Measurements from ENCODE around the gene RASGRP4. TPM values are rescaled to one million over a fixed set of nuclear protein-coding genes. Genes with fewer than 3 reads are reported as not detected.

The RASGRP4 gene
- total RNA-seq, 1 experiment from 2014 or later: not detected

DNA sequence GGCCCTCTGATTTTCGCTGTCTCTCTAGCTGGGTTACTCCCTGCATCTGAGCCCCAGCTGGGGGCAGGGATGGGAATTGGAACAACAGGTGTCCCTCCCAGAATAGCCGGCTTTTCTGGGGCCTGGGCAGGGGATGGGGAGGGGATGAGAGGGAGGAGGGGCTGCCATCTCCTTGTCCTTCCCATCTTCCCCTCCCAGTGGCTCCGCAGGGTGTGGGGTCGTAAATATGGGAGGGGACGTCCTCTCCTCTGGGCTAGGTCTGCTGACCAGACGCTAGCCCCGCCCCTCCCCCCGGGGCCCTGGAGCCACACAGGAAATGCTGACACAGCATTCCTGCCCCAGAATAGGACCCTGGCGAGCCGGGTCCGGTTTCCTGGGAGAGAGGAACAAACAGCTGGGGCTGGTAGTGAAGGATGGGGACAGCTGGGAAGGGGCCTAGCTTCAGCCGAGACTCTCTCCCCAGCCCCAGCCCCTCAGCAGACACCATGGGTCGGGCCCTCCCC, 8.6 kb upstream of the RASGRP4 start:
- CTCF ChIA-PET: no interaction called here
- Mint-ChIP-seq H3K27me3 (ENCODE audit: insufficient read depth, unreplicated experiment) (peaks cover 3% of the 10 kb centered on the region), H3K27ac (ENCODE audit: unreplicated experiment) (no peak overlapping the region), H3K4me1 (ENCODE audit: low read depth, unreplicated experiment) (peaks cover 7% of the 10 kb centered on the region), H3K4me3 (ENCODE audit: unreplicated experiment) (no peak overlapping the region), H3K36me3 (ENCODE audit: insufficient read depth, unreplicated experiment) (no peaks in the 10 kb centered on the region), H3K9me3 (ENCODE audit: unreplicated experiment) (no peaks in the 10 kb centered on the region)
- no peaks in the 10 kb centered on the region for H3K4me1 ChIP-seq
- no peaks in the 10 kb centered on the region for H3K27me3 ChIP-seq (replicated peaks; ENCODE audit: control insufficient read depth, insufficient read depth, low read length)
- DNase-seq: peak in 1 of 2 experiments; percentile 18
- TF ChIP-seq, protein P1, sequence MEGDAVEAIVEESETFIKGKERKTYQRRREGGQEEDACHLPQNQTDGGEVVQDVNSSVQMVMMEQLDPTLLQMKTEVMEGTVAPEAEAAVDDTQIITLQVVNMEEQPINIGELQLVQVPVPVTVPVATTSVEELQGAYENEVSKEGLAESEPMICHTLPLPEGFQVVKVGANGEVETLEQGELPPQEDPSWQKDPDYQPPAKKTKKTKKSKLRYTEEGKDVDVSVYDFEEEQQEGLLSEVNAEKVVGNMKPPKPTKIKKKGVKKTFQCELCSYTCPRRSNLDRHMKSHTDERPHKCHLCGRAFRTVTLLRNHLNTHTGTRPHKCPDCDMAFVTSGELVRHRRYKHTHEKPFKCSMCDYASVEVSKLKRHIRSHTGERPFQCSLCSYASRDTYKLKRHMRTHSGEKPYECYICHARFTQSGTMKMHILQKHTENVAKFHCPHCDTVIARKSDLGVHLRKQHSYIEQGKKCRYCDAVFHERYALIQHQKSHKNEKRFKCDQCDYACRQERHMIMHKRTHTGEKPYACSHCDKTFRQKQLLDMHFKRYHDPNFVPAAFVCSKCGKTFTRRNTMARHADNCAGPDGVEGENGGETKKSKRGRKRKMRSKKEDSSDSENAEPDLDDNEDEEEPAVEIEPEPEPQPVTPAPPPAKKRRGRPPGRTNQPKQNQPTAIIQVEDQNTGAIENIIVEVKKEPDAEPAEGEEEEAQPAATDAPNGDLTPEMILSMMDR (IDR thresholded peaks at IDR 0.05; ENCODE audit: insufficient read depth in 1 of 2, low read depth in 1 of 2, low read length in 1 of 2, severe bottlenecking in 1 of 2, unreplicated experiment in 1 of 2): no peak
- no TSS peak for BruUV-seq (replicated peaks)
- intact Hi-C loops (cut with micrococcal nuclease; ENCODE audit: unreplicated experiment): no loop called here
- no peaks in the 10 kb centered on the region for H3K36me3 ChIP-seq (ENCODE audit: control insufficient read depth, insufficient read depth, low read length)
- no peaks in the 10 kb centered on the region for H3K9me3 ChIP-seq
- POLR2A ChIA-PET: no interaction called here
- no peak overlapping the region for H3K4me3 ChIP-seq (ENCODE audit: low read depth, low read length)

GRCh38 chr19:38433268-38433733, 7.3 kb upstream of the RASGRP4 start, which contains the start of gene RYR1:
Gene RYR1 (plus strand): TSS chr19:38433691. CDS start chr19:38433830, 139 bp downstream.
- Mint-ChIP-seq H3K27ac (ENCODE audit: unreplicated experiment) (no peak within 1 kb of the TSS), H3K36me3 (ENCODE audit: insufficient read depth, unreplicated experiment) (no peaks in the 10 kb centered on the region), H3K9me3 (ENCODE audit: unreplicated experiment) (no peaks in the 10 kb centered on the region), H3K4me1 (ENCODE audit: low read depth, unreplicated experiment) (peaks cover 7% of the 10 kb centered on the region), H3K4me3 (ENCODE audit: unreplicated experiment) (no peak within 1 kb of the TSS), H3K27me3 (ENCODE audit: insufficient read depth, unreplicated experiment) (peaks cover 8% of the 10 kb centered on the region)
- Histone ChIP-seq H3K27me3 (replicated peaks; ENCODE audit: control insufficient read depth, insufficient read depth, low read length) (no peaks in the 10 kb centered on the region), H3K9me3 (no peaks in the 10 kb centered on the region), H3K4me3 (ENCODE audit: low read depth, low read length) (no peak within 1 kb of the TSS), H3K4me1 (no peaks in the 10 kb centered on the region), H3K36me3 (ENCODE audit: control insufficient read depth, insufficient read depth, low read length) (no peaks in the 10 kb centered on the region)
- intact Hi-C loops (cut with micrococcal nuclease; ENCODE audit: unreplicated experiment): no loop called here
- TF ChIP-seq, protein P1 (IDR thresholded peaks at IDR 0.05; ENCODE audit: insufficient read depth in 1 of 2, low read depth in 1 of 2, low read length in 1 of 2, severe bottlenecking in 1 of 2, unreplicated experiment in 1 of 2): no peak
- BruUV-seq (replicated peaks): no TSS peak
- ChIA-PET POLR2A (no interaction called here), CTCF (no interaction called here)
- DNase-seq: peak in 1 of 2 experiments; percentile 27

- CTCF ChIA-PET: no interaction called here
- Mint-ChIP-seq H3K27ac (ENCODE audit: unreplicated experiment) (no peak overlapping the region), H3K36me3 (ENCODE audit: insufficient read depth, unreplicated experiment) (no peaks in the 10 kb centered on the region), H3K27me3 (ENCODE audit: insufficient read depth, unreplicated experiment) (peaks cover 10% of the 10 kb centered on the region), H3K4me3 (ENCODE audit: unreplicated experiment) (no peak overlapping the region), H3K9me3 (ENCODE audit: unreplicated experiment) (no peaks in the 10 kb centered on the region), H3K4me1 (ENCODE audit: low read depth, unreplicated experiment) (peaks cover 7% of the 10 kb centered on the region)
- TF ChIP-seq, protein P1 (IDR thresholded peaks at IDR 0.05; ENCODE audit: insufficient read depth in 1 of 2, low read depth in 1 of 2, low read length in 1 of 2, severe bottlenecking in 1 of 2, unreplicated experiment in 1 of 2): no peak
- H3K36me3 ChIP-seq (ENCODE audit: control insufficient read depth, insufficient read depth, low read length): no peaks in the 10 kb centered on the region
- intact Hi-C loops (cut with micrococcal nuclease; ENCODE audit: unreplicated experiment): no loop called here
- POLR2A ChIA-PET: no interaction called here
- no peak overlapping the region for H3K4me3 ChIP-seq (ENCODE audit: low read depth, low read length)
- H3K9me3 ChIP-seq: no peaks in the 10 kb centered on the region
- BruUV-seq (replicated peaks): no TSS peak
- H3K4me1 ChIP-seq: no peaks in the 10 kb centered on the region
- no peaks in the 10 kb centered on the region for H3K27me3 ChIP-seq (replicated peaks; ENCODE audit: control insufficient read depth, insufficient read depth, low read length)
- no peak for DNase-seq
Measured at GRCh38 chr19:38430931-38431330, 4.9 kb upstream of the RASGRP4 start.
